ENCODE measurements around the gene ANKRD13B. TPM values are rescaled to one million over a fixed set of nuclear protein-coding genes. Genes with fewer than 3 reads are reported as not detected.

ANKRD13B gene
- total RNA-seq, 1 donor from 2014 or later: 2.8 TPM

GRCh38 chr17:29546830-29547229 is 46.1 kb upstream of the ANKRD13B start:
- Mint-ChIP-seq H3K36me3 (peaks cover 20% of the 10 kb centered on the region), H3K27ac (no peak overlapping the region), H3K27me3 (ENCODE audit: insufficient read depth, low read depth) (no peaks in the 10 kb centered on the region), H3K9me3 (no peaks in the 10 kb centered on the region), H3K4me3 (no peak overlapping the region), H3K4me1 (peaks cover 9% of the 10 kb centered on the region)
- Histone ChIP-seq H3K9me3 (ENCODE audit: low read depth) (no peaks in the 10 kb centered on the region), H3K27me3 (no peaks in the 10 kb centered on the region), H3K9ac (no peak overlapping the region), H4K20me1 (ENCODE audit: low read depth) (peaks cover 11% of the 10 kb centered on the region), H2AFZ (replicated peaks) (no peak overlapping the region), H3K79me2 (ENCODE audit: low read depth) (no peaks in the 10 kb centered on the region), H3F3A (ENCODE audit: low read depth) (peaks cover 13% of the 10 kb centered on the region), H3K36me3 (peaks cover 6% of the 10 kb centered on the region), H3K4me2 (no peak overlapping the region), H3K4me1 (no peaks in the 10 kb centered on the region), H3K4me3 (no peak overlapping the region), H3K27ac (no peak overlapping the region)
- TF ChIP-seq EZH2 (IDR thresholded peaks at IDR 0.05): no peak
- no peak for TF ChIP-seq EZH2phosphoT487 (IDR thresholded peaks at IDR 0.05)
- TF ChIP-seq, protein P1, sequence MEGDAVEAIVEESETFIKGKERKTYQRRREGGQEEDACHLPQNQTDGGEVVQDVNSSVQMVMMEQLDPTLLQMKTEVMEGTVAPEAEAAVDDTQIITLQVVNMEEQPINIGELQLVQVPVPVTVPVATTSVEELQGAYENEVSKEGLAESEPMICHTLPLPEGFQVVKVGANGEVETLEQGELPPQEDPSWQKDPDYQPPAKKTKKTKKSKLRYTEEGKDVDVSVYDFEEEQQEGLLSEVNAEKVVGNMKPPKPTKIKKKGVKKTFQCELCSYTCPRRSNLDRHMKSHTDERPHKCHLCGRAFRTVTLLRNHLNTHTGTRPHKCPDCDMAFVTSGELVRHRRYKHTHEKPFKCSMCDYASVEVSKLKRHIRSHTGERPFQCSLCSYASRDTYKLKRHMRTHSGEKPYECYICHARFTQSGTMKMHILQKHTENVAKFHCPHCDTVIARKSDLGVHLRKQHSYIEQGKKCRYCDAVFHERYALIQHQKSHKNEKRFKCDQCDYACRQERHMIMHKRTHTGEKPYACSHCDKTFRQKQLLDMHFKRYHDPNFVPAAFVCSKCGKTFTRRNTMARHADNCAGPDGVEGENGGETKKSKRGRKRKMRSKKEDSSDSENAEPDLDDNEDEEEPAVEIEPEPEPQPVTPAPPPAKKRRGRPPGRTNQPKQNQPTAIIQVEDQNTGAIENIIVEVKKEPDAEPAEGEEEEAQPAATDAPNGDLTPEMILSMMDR (IDR thresholded peaks at IDR 0.05): no peak
- DNase-seq (ENCODE audit: low spot score): no peak

DNA sequence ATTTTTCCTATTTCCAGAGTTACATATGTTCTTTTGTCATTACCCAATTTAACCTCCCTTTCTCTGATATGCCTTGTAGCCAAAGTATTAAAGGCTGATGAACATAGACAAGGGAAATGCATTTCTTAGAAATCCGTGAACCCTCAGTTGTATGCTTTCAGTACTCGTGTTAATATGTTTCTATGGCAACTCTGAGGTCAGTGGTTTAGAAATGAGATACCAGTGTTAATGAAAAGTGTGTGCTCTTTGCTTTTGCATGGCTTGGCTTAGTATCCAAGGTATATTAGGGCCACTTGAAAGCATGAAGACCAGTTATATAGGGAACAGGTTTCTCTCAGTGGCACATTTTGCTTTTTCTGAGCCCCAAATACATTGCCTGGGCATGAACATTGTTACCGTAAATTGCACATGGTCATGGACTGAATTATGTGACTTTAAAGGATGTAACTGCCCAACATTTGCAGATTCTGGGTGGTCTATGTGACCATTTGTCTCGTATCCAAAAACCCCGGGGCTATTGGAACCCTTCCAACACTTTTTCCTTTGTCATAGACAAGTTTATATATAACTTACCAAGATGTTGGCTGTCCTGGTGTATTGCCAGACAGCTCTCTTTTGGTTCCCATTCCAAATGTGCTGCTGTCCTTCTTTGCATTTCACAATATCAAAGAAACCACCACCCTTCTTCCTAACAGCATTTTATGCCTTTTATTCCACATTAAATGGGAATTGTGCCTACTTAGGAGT is 43.6 kb upstream of the ANKRD13B start:
- no peaks in the 10 kb centered on the region for H3K27me3 ChIP-seq
- H3K4me1 ChIP-seq: no peaks in the 10 kb centered on the region
- no peak overlapping the region for H2AFZ ChIP-seq (replicated peaks)
- no peak overlapping the region for H3K9ac ChIP-seq
- Mint-ChIP-seq H3K36me3 (peaks cover 8% of the 10 kb centered on the region), H3K27me3 (ENCODE audit: insufficient read depth, low read depth) (no peaks in the 10 kb centered on the region), H3K4me3 (no peak overlapping the region), H3K4me1 (peaks cover 9% of the 10 kb centered on the region), H3K9me3 (no peaks in the 10 kb centered on the region), H3K27ac (no peak overlapping the region)
- H3F3A ChIP-seq (ENCODE audit: low read depth): peaks cover 12% of the 10 kb centered on the region
- H3K4me3 ChIP-seq: no peak overlapping the region
- peaks cover 3% of the 10 kb centered on the region for H4K20me1 ChIP-seq (ENCODE audit: low read depth)
- no peak for DNase-seq (ENCODE audit: low spot score)
- no peak for TF ChIP-seq EZH2phosphoT487 (IDR thresholded peaks at IDR 0.05)
- TF ChIP-seq, protein P1 (IDR thresholded peaks at IDR 0.05): no peak
- no peak for TF ChIP-seq EZH2 (IDR thresholded peaks at IDR 0.05)
- no peak overlapping the region for H3K27ac ChIP-seq
- no peak overlapping the region for H3K4me2 ChIP-seq
- no peaks in the 10 kb centered on the region for H3K9me3 ChIP-seq (ENCODE audit: low read depth)
- H3K36me3 ChIP-seq: no peaks in the 10 kb centered on the region
- H3K79me2 ChIP-seq (ENCODE audit: low read depth): no peaks in the 10 kb centered on the region

DNA sequence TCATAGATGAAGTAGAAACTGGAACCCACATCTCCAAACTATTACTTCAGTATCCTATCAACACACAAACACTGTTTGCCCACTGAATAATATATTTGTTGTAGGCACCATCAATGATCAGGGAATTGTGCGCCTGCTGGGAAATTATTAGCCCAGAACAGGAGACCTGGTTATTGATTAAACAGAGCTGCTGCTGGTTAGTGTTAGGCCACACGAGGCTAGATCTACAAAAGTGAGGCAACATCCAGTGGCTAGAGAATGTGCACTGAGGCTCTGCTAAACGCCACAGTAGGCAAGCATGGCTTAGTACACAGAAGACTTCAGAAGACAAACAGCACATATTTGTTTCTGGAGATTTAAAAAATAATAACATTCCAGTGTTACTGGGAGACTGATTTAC is 37.1 kb upstream of the ANKRD13B start:
- no peaks in the 10 kb centered on the region for H3K9me3 Mint-ChIP-seq
- H3K27ac Mint-ChIP-seq: no peak overlapping the region
- no peak overlapping the region for H3K4me3 Mint-ChIP-seq
- Histone ChIP-seq H3K9ac (no peak overlapping the region), H3K79me2 (ENCODE audit: low read depth) (no peaks in the 10 kb centered on the region), H3K27ac (no peak overlapping the region), H3F3A (ENCODE audit: low read depth) (peaks cover 17% of the 10 kb centered on the region), H3K9me3 (ENCODE audit: low read depth) (no peaks in the 10 kb centered on the region), H4K20me1 (ENCODE audit: low read depth) (no peaks in the 10 kb centered on the region), H3K4me2 (no peak overlapping the region), H3K4me3 (no peak overlapping the region), H2AFZ (replicated peaks) (no peak overlapping the region), H3K36me3 (no peaks in the 10 kb centered on the region), H3K27me3 (no peaks in the 10 kb centered on the region), H3K4me1 (no peaks in the 10 kb centered on the region)
- TF ChIP-seq, protein P1 (IDR thresholded peaks at IDR 0.05): no peak
- TF ChIP-seq EZH2phosphoT487 (IDR thresholded peaks at IDR 0.05) (no peak), EZH2 (IDR thresholded peaks at IDR 0.05) (no peak)
- peaks cover 5% of the 10 kb centered on the region for H3K27me3 Mint-ChIP-seq (ENCODE audit: insufficient read depth, low read depth)
- no peak for DNase-seq (ENCODE audit: low spot score)
- peaks cover 7% of the 10 kb centered on the region for H3K36me3 Mint-ChIP-seq
- H3K4me1 Mint-ChIP-seq: no peaks in the 10 kb centered on the region
